ENCODE results near the gene SH3PXD2A.
A peak's percentile ranks its signal among the peaks of the same experiment; 100 is the strongest.

Gene SH3PXD2A

GRCh38 chr10:103889121-103889720 is 33.8 kb upstream of the SH3PXD2A start:
- Histone ChIP-seq H3K4ac (ENCODE audit: low read depth, low read length) (no peak overlapping the region), H4K8ac (ENCODE audit: low read depth, low read length) (no peak overlapping the region), H3K56ac (ENCODE audit: low read length) (no peak overlapping the region), H3K4me2 (ENCODE audit: low read length) (no peak overlapping the region), H3K27ac (ENCODE audit: low read depth, low read length) (no peak overlapping the region), H2BK15ac (replicated peaks; ENCODE audit: low read depth) (no peak overlapping the region), H3K23ac (ENCODE audit: low read length) (no peak overlapping the region), H3K36me3 (ENCODE audit: control insufficient read depth, insufficient read depth, low read length) (no peaks in the 10 kb centered on the region), H2AK5ac (ENCODE audit: low read length) (no peak overlapping the region), H3K79me2 (ENCODE audit: control insufficient read depth, insufficient read depth, low read length) (no peaks in the 10 kb centered on the region), H2BK120ac (ENCODE audit: low read depth, low read length) (no peak overlapping the region), H3K4me3 (ENCODE audit: low read length) (no peak overlapping the region), H3K4me1 (ENCODE audit: control insufficient read depth, low read depth, low read length) (no peaks in the 10 kb centered on the region), H3K18ac (ENCODE audit: low read length) (no peak overlapping the region), H2BK5ac (ENCODE audit: low read length) (no peak overlapping the region), H3K79me1 (ENCODE audit: low read length) (no peaks in the 10 kb centered on the region), H4K5ac (ENCODE audit: low read length) (no peak overlapping the region), H3K9ac (ENCODE audit: low read length) (no peak overlapping the region), H3K27me3 (ENCODE audit: insufficient read depth, low read length, poor library complexity) (no peaks in the 10 kb centered on the region)
- WGBS (ENCODE audit: extremely low coverage, insufficient coverage, low lambda C conversion rate): no CpG with 5 or more reads among the region's 2 CpGs
- no peak for DNase-seq

GRCh38 chr10:103888113-103888841 is 32.9 kb upstream of the SH3PXD2A start:
- H3K4me2 ChIP-seq (ENCODE audit: low read length): no peak overlapping the region
- H3K4ac ChIP-seq (ENCODE audit: low read depth, low read length): no peak overlapping the region
- H3K79me1 ChIP-seq (ENCODE audit: low read length): no peaks in the 10 kb centered on the region
- no peaks in the 10 kb centered on the region for H3K36me3 ChIP-seq (ENCODE audit: control insufficient read depth, insufficient read depth, low read length)
- H3K4me1 ChIP-seq (ENCODE audit: control insufficient read depth, low read depth, low read length): no peaks in the 10 kb centered on the region
- DNase-seq: peak; percentile 58
- H2AK5ac ChIP-seq (ENCODE audit: low read length): no peak overlapping the region
- no peak overlapping the region for H2BK15ac ChIP-seq (replicated peaks; ENCODE audit: low read depth)
- H3K27ac ChIP-seq (ENCODE audit: low read depth, low read length): no peak overlapping the region
- no peaks in the 10 kb centered on the region for H3K79me2 ChIP-seq (ENCODE audit: control insufficient read depth, insufficient read depth, low read length)
- H4K5ac ChIP-seq (ENCODE audit: low read length): no peak overlapping the region
- H3K23ac ChIP-seq (ENCODE audit: low read length): no peak overlapping the region
- no peak overlapping the region for H3K56ac ChIP-seq (ENCODE audit: low read length)
- H3K9ac ChIP-seq (ENCODE audit: low read length): no peak overlapping the region
- H3K4me3 ChIP-seq (ENCODE audit: low read length): no peak overlapping the region
- no peaks in the 10 kb centered on the region for H3K27me3 ChIP-seq (ENCODE audit: insufficient read depth, low read length, poor library complexity)
- WGBS (ENCODE audit: extremely low coverage, insufficient coverage, low lambda C conversion rate): no CpG with 5 or more reads among the region's 6 CpGs
- no peak overlapping the region for H3K18ac ChIP-seq (ENCODE audit: low read length)
- H4K8ac ChIP-seq (ENCODE audit: low read depth, low read length): no peak overlapping the region
- H2BK120ac ChIP-seq (ENCODE audit: low read depth, low read length): no peak overlapping the region
- H2BK5ac ChIP-seq (ENCODE audit: low read length): no peak overlapping the region

DNA sequence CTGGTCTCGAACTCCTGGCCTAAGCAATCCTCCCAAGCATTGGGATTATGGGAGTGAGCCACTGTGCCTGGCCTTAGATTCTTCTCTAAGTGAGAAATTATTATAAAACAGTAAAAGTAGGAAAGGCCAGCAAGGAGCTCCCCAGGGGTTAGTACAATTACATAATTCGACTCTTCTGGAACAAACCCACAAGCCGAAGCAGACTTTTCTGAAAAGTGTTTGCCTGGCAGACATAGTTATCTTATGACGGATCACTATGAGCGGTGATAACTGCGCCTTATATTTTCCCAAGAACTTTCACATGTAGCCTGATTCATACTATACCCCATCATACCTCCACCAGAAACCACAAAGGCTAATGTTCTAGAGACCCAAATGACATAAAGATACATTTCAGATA is 30.2 kb upstream of the SH3PXD2A start:
- Histone ChIP-seq H3K4me3 (ENCODE audit: low read length) (no peak overlapping the region), H4K8ac (ENCODE audit: low read depth, low read length) (no peak overlapping the region), H3K4me1 (ENCODE audit: control insufficient read depth, low read depth, low read length) (no peaks in the 10 kb centered on the region), H2AK5ac (ENCODE audit: low read length) (no peak overlapping the region), H4K5ac (ENCODE audit: low read length) (no peak overlapping the region), H3K79me2 (ENCODE audit: control insufficient read depth, insufficient read depth, low read length) (no peaks in the 10 kb centered on the region), H3K23ac (ENCODE audit: low read length) (no peak overlapping the region), H3K79me1 (ENCODE audit: low read length) (no peaks in the 10 kb centered on the region), H3K9ac (ENCODE audit: low read length) (no peak overlapping the region), H2BK120ac (ENCODE audit: low read depth, low read length) (no peak overlapping the region), H3K4me2 (ENCODE audit: low read length) (no peak overlapping the region), H3K36me3 (ENCODE audit: control insufficient read depth, insufficient read depth, low read length) (no peaks in the 10 kb centered on the region), H2BK15ac (replicated peaks; ENCODE audit: low read depth) (no peak overlapping the region), H3K27ac (ENCODE audit: low read depth, low read length) (no peak overlapping the region), H3K18ac (ENCODE audit: low read length) (no peak overlapping the region), H2BK5ac (ENCODE audit: low read length) (no peak overlapping the region), H3K4ac (ENCODE audit: low read depth, low read length) (no peak overlapping the region), H3K56ac (ENCODE audit: low read length) (no peak overlapping the region), H3K27me3 (ENCODE audit: insufficient read depth, low read length, poor library complexity) (no peaks in the 10 kb centered on the region)
- no peak for DNase-seq
- WGBS (ENCODE audit: extremely low coverage, insufficient coverage, low lambda C conversion rate): no CpG with 5 or more reads among the region's 6 CpGs

GRCh38 chr10:103884681-103885139 is 29.3 kb upstream of the SH3PXD2A start:
- WGBS (ENCODE audit: extremely low coverage, insufficient coverage, low lambda C conversion rate): no CpG with 5 or more reads among the region's 3 CpGs
- Histone ChIP-seq H4K5ac (ENCODE audit: low read length) (no peak overlapping the region), H3K79me1 (ENCODE audit: low read length) (no peaks in the 10 kb centered on the region), H2BK15ac (replicated peaks; ENCODE audit: low read depth) (no peak overlapping the region), H3K27ac (ENCODE audit: low read depth, low read length) (no peak overlapping the region), H3K56ac (ENCODE audit: low read length) (peak overlapping the region; percentile 53), H3K36me3 (ENCODE audit: control insufficient read depth, insufficient read depth, low read length) (no peaks in the 10 kb centered on the region), H4K8ac (ENCODE audit: low read depth, low read length) (no peak overlapping the region), H3K79me2 (ENCODE audit: control insufficient read depth, insufficient read depth, low read length) (no peaks in the 10 kb centered on the region), H3K4me3 (ENCODE audit: low read length) (no peak overlapping the region), H3K4me2 (ENCODE audit: low read length) (no peak overlapping the region), H3K9ac (ENCODE audit: low read length) (peak overlapping the region; percentile 33), H2BK5ac (ENCODE audit: low read length) (no peak overlapping the region), H3K18ac (ENCODE audit: low read length) (no peak overlapping the region), H3K23ac (ENCODE audit: low read length) (no peak overlapping the region), H2AK5ac (ENCODE audit: low read length) (no peak overlapping the region), H3K4me1 (ENCODE audit: control insufficient read depth, low read depth, low read length) (no peaks in the 10 kb centered on the region), H2BK120ac (ENCODE audit: low read depth, low read length) (no peak overlapping the region), H3K4ac (ENCODE audit: low read depth, low read length) (no peak overlapping the region), H3K27me3 (ENCODE audit: insufficient read depth, low read length, poor library complexity) (no peaks in the 10 kb centered on the region)
- peak; percentile 82 for DNase-seq

- Histone ChIP-seq H4K8ac (ENCODE audit: low read depth, low read length) (no peak overlapping the region), H3K56ac (ENCODE audit: low read length) (no peak overlapping the region), H4K5ac (ENCODE audit: low read length) (no peak overlapping the region), H3K4me1 (ENCODE audit: control insufficient read depth, low read depth, low read length) (no peaks in the 10 kb centered on the region), H3K79me2 (ENCODE audit: control insufficient read depth, insufficient read depth, low read length) (no peaks in the 10 kb centered on the region), H3K4me3 (ENCODE audit: low read length) (no peak overlapping the region), H2BK5ac (ENCODE audit: low read length) (no peak overlapping the region), H3K18ac (ENCODE audit: low read length) (no peak overlapping the region), H3K79me1 (ENCODE audit: low read length) (no peaks in the 10 kb centered on the region), H3K9ac (ENCODE audit: low read length) (no peak overlapping the region), H3K27me3 (ENCODE audit: insufficient read depth, low read length, poor library complexity) (no peaks in the 10 kb centered on the region), H3K36me3 (ENCODE audit: control insufficient read depth, insufficient read depth, low read length) (no peaks in the 10 kb centered on the region), H3K4me2 (ENCODE audit: low read length) (no peak overlapping the region), H2AK5ac (ENCODE audit: low read length) (no peak overlapping the region), H3K27ac (ENCODE audit: low read depth, low read length) (no peak overlapping the region), H3K23ac (ENCODE audit: low read length) (no peak overlapping the region), H2BK15ac (replicated peaks; ENCODE audit: low read depth) (no peak overlapping the region), H3K4ac (ENCODE audit: low read depth, low read length) (no peak overlapping the region), H2BK120ac (ENCODE audit: low read depth, low read length) (no peak overlapping the region)
- no CpG with 5 or more reads among the region's 8 CpGs for WGBS (ENCODE audit: extremely low coverage, insufficient coverage, low lambda C conversion rate)
- DNase-seq: no peak
These were observed 27.1 kb upstream of the SH3PXD2A start for GRCh38 chr10:103882285-103883007.
